ENCODE results near the gene COA1. TPM values are rescaled to one million over a fixed set of nuclear protein-coding genes. Genes with fewer than 3 reads are reported as not detected.

The COA1 gene
- polyA plus RNA-seq, 1 donor from 2014 or later: 157 TPM

- H3K4me2 ChIP-seq (ENCODE audit: low read length): no peak overlapping the region
- no peaks in the 10 kb centered on the region for H3K27me3 ChIP-seq (ENCODE audit: insufficient read depth, low read depth, low read length)
- H3K79me2 ChIP-seq (replicated peaks; ENCODE audit: insufficient read depth, low read length): no peaks in the 10 kb centered on the region
- H3K4me3 ChIP-seq (ENCODE audit: low read length): no peak overlapping the region
- H3K27ac ChIP-seq (ENCODE audit: low read length): no peak overlapping the region
- H3K36me3 ChIP-seq (ENCODE audit: insufficient read depth, low read length): no peaks in the 10 kb centered on the region
- H3K9me3 ChIP-seq (ENCODE audit: low read length): no peaks in the 10 kb centered on the region
- H4K20me1 ChIP-seq (ENCODE audit: insufficient read depth): no peaks in the 10 kb centered on the region
- no peaks in the 10 kb centered on the region for H3F3A ChIP-seq (ENCODE audit: insufficient read depth, low read length, poor library complexity, severe bottlenecking)
- H3K9ac ChIP-seq (ENCODE audit: low read length): no peak overlapping the region
- H2AFZ ChIP-seq (ENCODE audit: low read depth, low read length): no peak overlapping the region
- TF ChIP-seq RAD21 (conservative IDR thresholded peaks at IDR 0.05): no peak
- H3K9me2 ChIP-seq (ENCODE audit: insufficient read depth, low read length): no peaks in the 10 kb centered on the region
These were observed 86.3 kb downstream of the COA1 start for GRCh38 chr7:43642897-43643630.

- Histone ChIP-seq H3K4me2 (ENCODE audit: low read length) (no peak overlapping the region), H4K20me1 (ENCODE audit: insufficient read depth) (no peaks in the 10 kb centered on the region), H3F3A (ENCODE audit: insufficient read depth, low read length, poor library complexity, severe bottlenecking) (no peaks in the 10 kb centered on the region), H3K27me3 (ENCODE audit: insufficient read depth, low read depth, low read length) (no peaks in the 10 kb centered on the region), H3K9me2 (ENCODE audit: insufficient read depth, low read length) (no peaks in the 10 kb centered on the region), H2AFZ (ENCODE audit: low read depth, low read length) (no peak overlapping the region), H3K9ac (ENCODE audit: low read length) (no peak overlapping the region), H3K9me3 (ENCODE audit: low read length) (no peaks in the 10 kb centered on the region), H3K36me3 (ENCODE audit: insufficient read depth, low read length) (peaks cover 9% of the 10 kb centered on the region), H3K27ac (ENCODE audit: low read length) (no peak overlapping the region), H3K4me3 (ENCODE audit: low read length) (no peak overlapping the region), H3K79me2 (replicated peaks; ENCODE audit: insufficient read depth, low read length) (no peaks in the 10 kb centered on the region)
- no peak for TF ChIP-seq EZH2 (IDR thresholded peaks at IDR 0.05; ENCODE audit: borderline replicate concordance, insufficient read depth, low read length, poor library complexity, severe bottlenecking)
- TF ChIP-seq SMC3 (conservative IDR thresholded peaks at IDR 0.05; ENCODE audit: poor library complexity): no peak
- no peak for TF ChIP-seq EP300 (conservative IDR thresholded peaks at IDR 0.05; ENCODE audit: poor library complexity, severe bottlenecking)
- TF ChIP-seq RAD21 (conservative IDR thresholded peaks at IDR 0.05): no peak
- no peak for TF ChIP-seq POLR2AphosphoS5 (IDR thresholded peaks at IDR 0.05)
These were observed 88.6 kb downstream of the COA1 start for GRCh38 chr7:43640679-43641078.

DNA sequence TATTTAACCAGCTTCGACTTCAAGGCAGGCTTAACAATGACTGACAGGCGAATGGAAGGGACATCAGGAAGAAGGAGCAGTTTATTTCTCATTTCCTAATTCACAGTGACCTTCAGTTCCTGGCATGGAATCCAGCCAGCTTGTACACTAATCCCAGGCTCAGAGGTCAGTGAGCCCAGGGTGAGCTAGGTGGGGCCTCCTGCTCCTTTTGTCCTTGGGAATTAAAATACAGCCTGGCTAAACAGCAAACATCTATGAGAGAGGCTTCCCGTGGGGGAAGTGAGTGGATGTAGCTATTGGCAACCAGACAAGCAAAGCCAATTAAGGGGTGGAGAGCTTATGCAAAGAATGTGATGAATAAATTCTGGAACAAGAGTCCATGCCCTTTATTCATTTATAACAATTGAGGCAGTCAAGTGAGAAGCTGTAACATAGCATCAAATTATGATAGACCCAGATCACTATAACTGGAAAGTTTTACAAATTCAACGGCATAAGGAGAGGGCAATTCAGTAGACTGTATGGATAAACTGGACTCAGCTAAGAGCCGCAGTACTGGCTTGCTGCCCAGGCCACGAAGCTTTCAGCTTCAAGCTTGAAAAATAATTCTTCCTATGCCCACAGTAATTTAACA lies 89.3 kb downstream of the COA1 start:
- H3K9ac ChIP-seq (ENCODE audit: low read length): no peak overlapping the region
- no peaks in the 10 kb centered on the region for H3K9me3 ChIP-seq (ENCODE audit: low read length)

DNA sequence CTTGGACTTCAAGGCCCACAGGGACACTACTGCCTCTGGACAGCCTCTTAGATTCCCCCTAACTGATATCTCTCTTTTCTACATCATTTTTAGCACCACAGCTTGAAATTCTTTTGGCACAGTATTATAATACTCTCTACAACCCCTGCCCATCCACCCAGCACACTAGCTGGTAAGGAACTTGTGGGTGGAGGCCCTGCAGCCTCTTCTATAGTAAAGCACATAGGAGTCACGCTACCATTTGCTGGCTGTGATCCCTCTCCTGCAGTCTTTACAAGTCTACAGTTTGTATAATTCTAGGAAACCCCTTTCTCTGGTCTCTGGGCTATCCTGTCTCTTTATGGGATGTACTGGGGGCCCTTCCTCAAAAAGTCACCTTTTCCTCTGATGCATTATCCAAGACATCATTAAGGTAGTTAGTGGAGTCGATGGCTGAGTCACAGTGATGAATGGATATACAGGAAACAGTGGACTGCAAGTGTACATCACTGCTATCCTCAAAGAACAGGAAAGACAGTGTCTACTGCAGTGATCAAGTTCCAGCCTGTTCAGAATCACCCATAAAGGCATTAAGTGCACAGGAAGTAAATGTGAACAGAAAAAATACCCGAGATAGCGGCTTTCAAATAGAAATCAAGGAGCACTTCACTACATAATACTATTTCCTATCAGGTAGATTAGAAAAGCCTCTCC lies 92.1 kb downstream of the COA1 start:
- no peaks in the 10 kb centered on the region for H3K9me3 ChIP-seq (ENCODE audit: low read length)
- H3K9me2 ChIP-seq (ENCODE audit: insufficient read depth, low read length): no peaks in the 10 kb centered on the region
- no peaks in the 10 kb centered on the region for H3K79me2 ChIP-seq (replicated peaks; ENCODE audit: insufficient read depth, low read length)
- no peak overlapping the region for H3K9ac ChIP-seq (ENCODE audit: low read length)
- no peaks in the 10 kb centered on the region for H3F3A ChIP-seq (ENCODE audit: insufficient read depth, low read length, poor library complexity, severe bottlenecking)
- no peaks in the 10 kb centered on the region for H3K27me3 ChIP-seq (ENCODE audit: insufficient read depth, low read depth, low read length)
- no peak for TF ChIP-seq CTCF (IDR thresholded peaks at IDR 0.05; ENCODE audit: poor library complexity, severe bottlenecking)
- no peak for TF ChIP-seq EZH2 (IDR thresholded peaks at IDR 0.05; ENCODE audit: borderline replicate concordance, insufficient read depth, low read length, poor library complexity, severe bottlenecking)
- TF ChIP-seq REST (IDR thresholded peaks at IDR 0.05; ENCODE audit: borderline replicate concordance): no peak
- TF ChIP-seq MXI1 (conservative IDR thresholded peaks at IDR 0.05; ENCODE audit: poor library complexity, severe bottlenecking): no peak
- no peak for TF ChIP-seq POLR2AphosphoS5 (IDR thresholded peaks at IDR 0.05)
- TF ChIP-seq SMC3 (conservative IDR thresholded peaks at IDR 0.05; ENCODE audit: poor library complexity): no peak
- H3K4me2 ChIP-seq (ENCODE audit: low read length): no peak overlapping the region
- no peaks in the 10 kb centered on the region for H4K20me1 ChIP-seq (ENCODE audit: insufficient read depth)
- H3K4me3 ChIP-seq (ENCODE audit: low read length): no peak overlapping the region
- H3K36me3 ChIP-seq (ENCODE audit: insufficient read depth, low read length): peaks cover 9% of the 10 kb centered on the region
- H2AFZ ChIP-seq (ENCODE audit: low read depth, low read length): no peak overlapping the region
- no peak overlapping the region for H3K27ac ChIP-seq (ENCODE audit: low read length)

More for the DNA sequence above, 89.3 kb downstream of the COA1 start:
- peak overlapping the region; percentile 5 for H3K27ac ChIP-seq (ENCODE audit: low read length)
- H3K4me2 ChIP-seq (ENCODE audit: low read length): no peak overlapping the region
- no peaks in the 10 kb centered on the region for H4K20me1 ChIP-seq (ENCODE audit: insufficient read depth)
- no peaks in the 10 kb centered on the region for H3K27me3 ChIP-seq (ENCODE audit: insufficient read depth, low read depth, low read length)
- H3K9me2 ChIP-seq (ENCODE audit: insufficient read depth, low read length): no peaks in the 10 kb centered on the region
- no peaks in the 10 kb centered on the region for H3K79me2 ChIP-seq (replicated peaks; ENCODE audit: insufficient read depth, low read length)
- H3K4me3 ChIP-seq (ENCODE audit: low read length): no peak overlapping the region
- H3K36me3 ChIP-seq (ENCODE audit: insufficient read depth, low read length): peaks cover 9% of the 10 kb centered on the region
- no peak for TF ChIP-seq EZH2 (IDR thresholded peaks at IDR 0.05; ENCODE audit: borderline replicate concordance, insufficient read depth, low read length, poor library complexity, severe bottlenecking)
- H2AFZ ChIP-seq (ENCODE audit: low read depth, low read length): no peak overlapping the region
- no peaks in the 10 kb centered on the region for H3F3A ChIP-seq (ENCODE audit: insufficient read depth, low read length, poor library complexity, severe bottlenecking)

Data from neural cell (in vitro differentiated cells).